HL-60/S4 (cell line): Measurements from ENCODE around the gene DTX1.

Experiments used
- in situ Hi-C: fragments of 300-500 bp; cut with MboI; formaldehyde crosslinking; loops from 2 replicates; pipeline ENCODE4 v1.14.3; 2022; ENCODE audit warnings: low sequenced_read_pairs

The DTX1 gene

GRCh38 chr12:113070117-113070906 is 13.8 kb downstream of the DTX1 start:
- in situ Hi-C loops: no loop called here

DNA sequence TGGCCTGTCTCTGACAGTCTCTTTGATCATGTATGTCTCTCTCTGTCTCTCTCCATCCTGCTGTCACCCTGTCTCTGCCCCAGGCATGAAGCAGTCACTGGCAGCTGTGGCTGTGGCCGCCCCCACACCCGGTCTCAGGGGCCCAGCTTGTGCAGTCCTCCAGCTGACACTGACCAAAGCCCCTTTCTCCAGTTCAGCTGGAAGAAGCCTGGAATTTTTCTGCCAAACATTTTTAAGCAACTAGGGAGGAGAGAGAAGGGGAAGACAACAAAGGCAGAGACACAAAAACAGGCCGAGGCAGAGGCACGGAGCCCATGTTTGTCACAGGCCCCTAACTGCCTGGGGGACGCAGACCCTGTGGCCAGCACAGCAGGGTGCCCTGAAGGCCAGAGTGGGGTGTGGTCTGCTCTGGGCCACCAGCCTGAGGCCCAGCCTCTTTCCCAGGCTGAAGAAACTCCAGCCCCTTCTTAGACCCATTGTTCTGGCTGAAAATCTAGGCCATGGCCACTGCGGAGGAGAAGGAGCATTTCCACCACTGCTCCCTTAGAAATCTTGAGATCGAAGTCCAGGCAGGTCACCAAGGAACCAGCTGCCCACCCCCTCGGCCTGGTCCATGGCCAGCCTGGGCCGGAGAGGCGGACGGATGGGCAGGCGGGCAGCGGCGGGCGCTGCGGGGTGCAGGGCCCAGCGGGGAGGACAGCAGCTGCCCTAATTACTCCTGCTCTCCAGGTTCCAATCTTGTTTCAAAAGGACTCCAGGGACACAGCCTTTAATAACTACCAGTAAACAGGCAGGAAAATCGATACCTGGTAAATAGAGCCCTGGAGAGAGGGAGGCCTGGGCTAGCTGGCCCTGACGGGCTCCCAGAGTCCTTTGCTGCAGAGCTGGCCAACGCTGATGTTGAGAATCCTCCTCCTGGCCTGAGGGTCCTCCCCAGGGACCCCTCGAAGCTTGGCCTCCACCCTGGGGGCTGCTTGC is 14.9 kb downstream of the DTX1 start:
- in situ Hi-C loops: no loop called here

DNA sequence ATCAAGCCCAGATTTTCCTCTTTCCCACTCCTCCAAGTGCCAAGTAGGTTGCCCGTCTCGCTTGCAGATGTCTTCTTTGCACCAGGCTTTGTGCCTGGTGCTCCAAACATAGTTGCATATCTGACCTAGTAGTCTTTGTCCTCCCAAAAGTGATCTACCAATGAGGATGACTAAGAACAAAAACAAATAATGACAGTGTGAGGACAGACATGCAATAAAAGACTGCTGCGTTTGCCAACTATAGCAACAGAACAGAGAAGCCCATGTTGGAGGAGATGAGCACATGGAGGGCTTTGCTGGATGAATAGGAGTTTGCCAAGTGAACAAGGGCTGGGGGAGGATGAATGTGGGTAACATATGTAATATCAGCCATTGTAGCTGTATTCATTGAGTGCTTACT is 15.6 kb downstream of the DTX1 start:
- in situ Hi-C loops: no loop called here

GRCh38 chr12:113073586-113073985 is 17.1 kb downstream of the DTX1 start:
- in situ Hi-C loops: no loop called here

- in situ Hi-C loops: no loop called here
Measured at GRCh38 chr12:113075137-113075683, 18.7 kb downstream of the DTX1 start.

- in situ Hi-C loops: no loop called here
Measured at GRCh38 chr12:113077057-113077858, 20.7 kb downstream of the DTX1 start.

DNA sequence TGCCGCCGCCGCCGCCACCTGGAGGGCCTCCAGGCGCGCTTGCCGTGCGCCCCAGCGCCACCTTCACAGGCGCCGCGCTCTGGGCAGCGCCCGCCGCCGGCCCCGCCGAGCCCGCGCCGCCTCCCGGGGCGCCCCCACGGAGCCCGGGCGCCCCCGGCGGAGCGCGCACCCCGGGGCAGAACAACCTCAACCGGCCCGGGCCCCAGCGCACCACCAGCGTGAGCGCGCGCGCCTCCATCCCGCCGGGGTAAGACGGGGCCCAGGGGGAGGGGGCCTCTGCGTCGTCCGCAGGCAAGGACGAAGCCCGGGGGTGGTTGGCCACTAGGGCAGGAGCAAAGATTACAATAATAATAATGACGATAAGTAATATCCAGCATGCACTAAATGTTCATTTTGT is 21.3 kb downstream of the DTX1 start:
- in situ Hi-C loops: no loop called here

DNA sequence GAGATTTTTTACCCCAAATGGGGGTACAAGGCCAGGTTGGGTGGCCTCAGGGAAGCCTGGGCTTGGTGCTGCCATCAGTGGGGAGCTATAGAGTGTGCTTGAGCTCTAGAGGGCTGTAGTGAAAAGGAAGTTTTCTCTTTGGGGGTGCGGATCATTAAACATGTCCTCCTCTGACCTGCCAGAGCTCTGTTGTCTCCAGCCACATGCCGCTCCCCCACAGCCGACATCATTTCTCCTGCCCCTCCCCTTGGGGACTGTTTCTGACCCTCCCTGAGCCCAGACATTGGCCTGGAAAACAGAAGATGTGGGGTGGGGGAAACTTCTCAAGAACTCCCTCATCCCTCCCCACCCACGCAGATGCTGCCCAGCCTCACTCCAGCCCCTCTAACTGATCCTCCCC is 25.3 kb downstream of the DTX1 start:
- in situ Hi-C loops: no loop called here

GRCh38 chr12:113082486-113083148 is 26.1 kb downstream of the DTX1 start:
- in situ Hi-C loops: no loop called here

- in situ Hi-C loops: no loop called here
Measured at GRCh38 chr12:113083863-113084435, 27.4 kb downstream of the DTX1 start.

DNA sequence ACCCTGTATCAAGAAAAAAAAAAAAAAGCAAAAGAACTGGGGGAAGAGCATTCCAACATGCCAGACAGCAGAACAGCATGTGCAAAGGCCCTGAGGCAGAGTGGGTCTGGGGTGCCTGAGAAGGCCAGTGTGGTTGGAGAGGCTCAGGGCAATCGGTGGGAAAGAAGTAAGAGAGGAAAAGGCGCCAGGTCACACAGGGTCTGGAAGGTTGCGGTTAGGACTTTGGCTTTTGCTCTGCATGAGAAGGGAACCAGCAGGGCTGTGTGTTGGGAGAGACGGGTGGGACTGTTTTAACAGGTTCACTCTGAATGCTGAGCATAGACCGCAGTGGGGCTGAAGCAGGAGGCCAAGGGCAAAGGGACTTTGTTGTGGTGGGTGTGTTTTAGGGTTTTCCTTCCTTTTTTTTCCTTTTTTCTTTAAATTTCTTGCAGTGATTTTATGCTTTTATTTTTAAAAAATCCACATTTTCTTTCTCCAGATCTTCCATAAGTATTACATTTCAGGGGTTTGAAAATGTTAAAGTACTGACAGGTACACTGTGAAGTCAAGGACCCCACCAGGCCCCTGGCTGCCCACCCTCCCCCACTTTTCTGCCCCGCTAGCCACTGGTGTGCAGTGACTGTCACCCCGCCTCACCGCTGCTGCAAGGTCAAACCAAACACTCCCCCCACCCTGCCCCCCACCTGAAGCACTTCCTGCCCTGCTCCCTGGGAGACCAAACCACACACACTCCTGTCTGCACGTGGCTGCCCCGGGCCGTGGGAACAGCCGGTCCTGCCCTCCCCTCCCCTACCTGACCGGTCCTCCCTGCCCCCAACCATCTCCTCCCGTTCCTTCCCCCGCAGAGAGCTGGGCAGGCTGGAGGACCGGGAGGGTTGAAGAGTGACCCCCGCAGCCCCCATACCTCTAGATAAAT is 30.0 kb downstream of the DTX1 start:
- in situ Hi-C loops: no loop called here

- in situ Hi-C loops: no loop called here
Measured at GRCh38 chr12:113087193-113087592, 30.7 kb downstream of the DTX1 start.

- in situ Hi-C loops: no loop called here
Measured at GRCh38 chr12:113088037-113088436, 31.5 kb downstream of the DTX1 start.

DNA sequence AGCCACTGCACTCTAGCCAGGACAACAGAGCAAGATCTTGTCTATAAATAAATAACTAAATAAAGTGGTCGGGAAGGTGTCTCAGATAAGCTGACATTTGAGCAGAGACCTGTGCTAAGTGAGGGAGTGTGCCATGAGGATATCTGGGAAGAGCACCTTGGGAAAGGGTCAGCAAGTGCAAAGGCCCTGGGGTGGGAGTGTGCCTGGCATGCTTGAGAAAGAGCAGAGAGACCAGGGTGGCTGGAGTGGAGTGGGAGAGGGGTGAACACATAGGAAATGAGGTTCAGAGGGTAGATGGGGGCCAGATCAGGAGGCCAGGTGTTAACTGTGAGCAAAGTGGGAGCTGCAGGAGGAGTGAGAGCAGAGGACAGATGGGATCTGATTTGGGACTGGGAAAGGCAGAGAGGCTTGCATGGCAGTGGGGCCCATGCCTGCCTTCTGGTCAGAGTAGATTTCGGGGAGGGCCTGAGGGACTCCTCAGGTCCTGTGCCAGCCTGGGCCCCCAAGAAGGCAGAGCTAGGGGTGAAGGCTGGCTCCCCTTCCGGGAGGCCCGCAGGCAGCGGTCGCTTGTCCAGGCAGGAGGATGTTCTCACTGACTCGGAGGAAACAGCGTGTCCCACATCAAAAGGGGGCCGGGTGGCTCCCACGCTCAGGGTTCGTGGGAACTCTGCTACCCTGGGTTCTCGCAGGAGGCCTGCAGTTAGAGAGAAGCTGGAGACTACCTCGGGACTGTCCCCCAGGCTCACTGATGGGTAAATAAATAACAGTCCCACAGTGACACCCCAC is 32.6 kb downstream of the DTX1 start:
- in situ Hi-C loops: no loop called here

DNA sequence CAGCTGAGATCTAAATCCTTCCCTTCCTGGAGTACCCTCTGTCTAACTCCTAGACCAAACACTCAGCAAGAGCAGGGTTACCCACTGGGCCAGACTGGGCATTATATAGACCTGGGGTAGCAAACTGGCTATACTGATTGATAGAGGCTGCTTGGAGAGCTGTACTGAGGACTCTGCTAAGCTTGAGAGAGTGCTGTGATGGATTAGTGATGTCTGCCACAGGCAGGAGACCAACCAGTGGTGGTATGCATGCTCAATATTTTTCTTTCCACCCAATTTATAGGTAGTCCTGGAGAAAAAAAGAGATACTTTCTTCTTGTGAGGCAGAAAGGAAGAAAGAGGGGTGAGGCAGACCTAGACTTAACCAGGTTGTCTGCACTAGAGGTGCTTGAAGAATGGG is 33.3 kb downstream of the DTX1 start:
- in situ Hi-C loops: no loop called here

DNA sequence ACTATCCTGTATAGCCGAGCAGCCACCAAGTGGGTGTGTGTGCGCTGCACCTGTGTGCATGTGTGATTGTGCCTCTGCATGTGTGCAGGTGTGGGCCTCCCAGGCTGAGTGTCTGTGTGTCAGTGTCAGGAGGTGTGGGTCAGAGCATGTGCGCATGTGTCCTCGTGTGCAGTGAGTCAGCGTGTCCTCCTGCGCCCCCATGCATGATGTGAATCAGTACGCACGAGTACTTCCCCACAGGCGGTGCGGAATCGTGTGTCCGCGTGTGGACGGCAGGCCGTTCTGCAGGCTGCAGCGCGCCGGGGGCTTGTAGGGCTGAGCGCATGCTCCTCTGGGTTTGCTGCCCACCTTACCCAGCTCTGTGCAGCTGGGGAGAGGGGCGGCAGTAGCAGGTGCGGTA is 34.2 kb downstream of the DTX1 start:
- in situ Hi-C loops: no loop called here

GRCh38 chr12:113091506-113091905 is 35.0 kb downstream of the DTX1 start:
- in situ Hi-C loops: no loop called here
